SW480 (cell line): Measurements from ENCODE around the gene SEC61B.
"Not testable (repeated sequence)": the region's sequence is repeated elsewhere in the genome, so short reads cannot be mapped to it uniquely, and the experiment has no call there.

Experiments
- DNase-seq: peaks from one replicate; pipeline ENCODE4 v3.0.0-alpha.2; 2016; ENCODE audit warnings: low spot score

Gene SEC61B

GRCh38 chr9:99192786-99193465, 29.2 kb upstream of the SEC61B start:
- no peak for DNase-seq

GRCh38 chr9:99193466-99193821, 28.6 kb upstream of the SEC61B start:
- DNase-seq: no peak

- not testable (repeated sequence) for DNase-seq
Measured at GRCh38 chr9:99196484-99196883, 25.6 kb upstream of the SEC61B start.

GRCh38 chr9:99197124-99197630, 24.9 kb upstream of the SEC61B start:
- no peak for DNase-seq

- peak; percentile 21 for DNase-seq
Measured at GRCh38 chr9:99197987-99198386, 24.1 kb upstream of the SEC61B start.

GRCh38 chr9:99199938-99200539, 22.0 kb upstream of the SEC61B start:
- no peak for DNase-seq

- no peak for DNase-seq
Measured at GRCh38 chr9:99201603-99202002, 20.5 kb upstream of the SEC61B start.

- no peak for DNase-seq
Measured at GRCh38 chr9:99210572-99210971, 11.5 kb upstream of the SEC61B start.

- DNase-seq: no peak
Measured at GRCh38 chr9:99211746-99212145, 10.3 kb upstream of the SEC61B start.

- DNase-seq: no peak
Measured at GRCh38 chr9:99213197-99213596, 8.9 kb upstream of the SEC61B start.

- no peak for DNase-seq
Measured at GRCh38 chr9:99216073-99216472, 6.0 kb upstream of the SEC61B start.

- DNase-seq: no peak
Measured at GRCh38 chr9:99220011-99220410, 2.1 kb upstream of the SEC61B start.

- DNase-seq: no peak
Measured at GRCh38 chr9:99221266-99221620, 839 bp upstream of the SEC61B start.

- DNase-seq: no peak
Measured at GRCh38 chr9:99222416-99223270, 561 bp downstream of the SEC61B start.

- no peak for DNase-seq
Measured at GRCh38 chr9:99224445-99224844, 2.4 kb downstream of the SEC61B start.

- no peak for DNase-seq
Measured at GRCh38 chr9:99226054-99226453, 4.0 kb downstream of the SEC61B start.

GRCh38 chr9:99230206-99230605, 8.1 kb downstream of the SEC61B start:
- DNase-seq: no peak

GRCh38 chr9:99231711-99232110, 9.6 kb downstream of the SEC61B start:
- no peak for DNase-seq

GRCh38 chr9:99234618-99235017, 12.5 kb downstream of the SEC61B start:
- DNase-seq: no peak

- no peak for DNase-seq
Measured at GRCh38 chr9:99235069-99235468, 13.0 kb downstream of the SEC61B start.

GRCh38 chr9:99235926-99236634, 14.0 kb downstream of the SEC61B start:
- no peak for DNase-seq

- no peak for DNase-seq
Measured at GRCh38 chr9:99237356-99237755, 15.3 kb downstream of the SEC61B start.
